ENCODE measurements around the gene CBARP.

CBARP gene

DNA sequence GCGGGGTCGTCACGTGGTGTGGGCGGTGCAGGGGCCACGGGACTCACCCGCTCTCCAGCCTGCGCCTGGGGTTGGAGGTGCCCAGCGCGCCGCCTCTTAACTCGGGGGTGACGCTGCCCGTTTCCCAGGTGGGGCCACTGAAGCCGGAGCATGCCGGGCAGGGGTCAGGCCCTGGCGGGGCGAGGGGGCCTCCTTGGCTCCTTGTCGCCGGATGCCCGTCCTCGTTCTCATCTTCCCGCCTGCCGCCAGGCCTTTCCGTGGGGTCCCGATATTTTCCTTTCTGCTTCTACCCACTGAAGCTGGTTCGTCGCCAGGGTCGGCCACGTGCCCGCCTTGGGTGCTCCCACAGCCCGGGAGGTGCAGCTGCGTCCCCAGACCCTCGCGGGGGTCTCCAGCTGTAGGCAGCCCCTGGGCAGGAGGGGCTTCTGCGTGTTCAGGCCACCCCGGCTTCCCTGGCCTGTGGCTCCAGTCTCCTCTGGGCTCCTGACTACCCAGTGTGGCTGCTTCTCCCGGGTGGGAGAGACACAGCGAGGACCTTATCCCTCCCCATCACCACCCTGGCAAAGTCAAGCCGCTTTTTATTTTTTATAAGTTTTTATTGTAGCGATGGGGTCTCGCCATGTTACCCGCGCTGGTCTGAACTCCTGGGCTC lies 38.3 kb upstream of the CBARP start:
- DNase-seq (ENCODE audit: low spot score) = no peak

DNA sequence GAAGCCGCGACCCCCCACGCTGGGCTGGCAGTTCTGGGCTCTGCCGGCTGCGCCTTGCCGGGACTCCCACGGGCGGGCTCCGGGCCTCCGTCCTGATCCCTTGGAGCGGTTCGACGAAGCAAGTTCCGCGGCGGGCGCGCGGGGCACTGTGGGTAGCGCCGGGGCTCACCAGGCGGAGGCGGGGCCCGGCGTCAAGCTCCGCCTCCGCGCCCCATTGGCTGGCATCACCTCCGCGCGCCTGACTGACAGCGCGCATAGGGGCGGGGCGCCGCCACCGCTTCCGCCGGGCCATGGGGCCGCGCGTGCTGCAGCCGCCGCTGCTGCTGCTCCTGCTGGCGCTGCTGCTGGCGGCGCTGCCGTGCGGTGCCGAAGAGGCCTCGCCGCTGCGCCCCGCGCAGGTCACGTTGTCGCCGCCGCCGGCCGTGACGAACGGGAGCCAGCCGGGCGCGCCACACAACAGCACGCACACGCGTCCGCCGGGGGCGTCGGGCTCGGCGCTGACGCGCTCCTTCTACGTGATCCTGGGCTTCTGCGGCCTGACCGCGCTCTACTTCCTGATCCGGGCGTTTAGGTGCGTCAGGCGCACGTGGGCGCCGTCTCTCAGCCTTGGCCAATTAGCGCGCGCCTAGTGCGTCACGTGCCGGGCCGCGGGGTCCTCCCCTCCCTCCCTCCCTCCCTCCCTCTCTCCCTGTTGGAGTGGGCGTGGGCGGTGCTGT lies 37.6 kb upstream of the CBARP start, which contains the start of gene FAM174C:
Gene FAM174C (plus strand): TSS at position 271 of the 716 bp plus-strand sequence. CDS start 20 bp downstream, at position 291.
- peak; percentile 95 for DNase-seq (ENCODE audit: low spot score)

DNA sequence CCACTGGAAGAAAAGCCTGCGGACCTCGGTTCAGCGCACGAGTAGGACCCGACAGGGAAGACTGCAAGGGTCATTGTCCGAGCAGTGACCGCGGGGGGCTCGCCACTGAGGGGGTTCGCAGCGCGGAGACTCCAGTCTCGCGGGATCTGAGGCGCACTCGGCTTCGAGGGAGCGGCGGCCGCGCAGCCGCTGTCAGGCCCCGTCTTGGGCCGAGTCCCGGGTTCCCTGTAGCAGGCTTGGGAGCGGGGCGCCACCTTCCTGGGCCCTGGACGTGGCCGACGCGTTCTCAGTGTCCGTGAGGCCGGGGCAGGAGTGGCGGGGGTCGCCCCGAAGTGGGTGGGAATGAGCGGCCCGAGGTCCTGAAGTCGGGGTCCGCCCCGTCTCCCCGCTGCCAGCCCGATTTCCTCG lies 37.1 kb upstream of the CBARP start:
- no peak for DNase-seq (ENCODE audit: low spot score)

DNA sequence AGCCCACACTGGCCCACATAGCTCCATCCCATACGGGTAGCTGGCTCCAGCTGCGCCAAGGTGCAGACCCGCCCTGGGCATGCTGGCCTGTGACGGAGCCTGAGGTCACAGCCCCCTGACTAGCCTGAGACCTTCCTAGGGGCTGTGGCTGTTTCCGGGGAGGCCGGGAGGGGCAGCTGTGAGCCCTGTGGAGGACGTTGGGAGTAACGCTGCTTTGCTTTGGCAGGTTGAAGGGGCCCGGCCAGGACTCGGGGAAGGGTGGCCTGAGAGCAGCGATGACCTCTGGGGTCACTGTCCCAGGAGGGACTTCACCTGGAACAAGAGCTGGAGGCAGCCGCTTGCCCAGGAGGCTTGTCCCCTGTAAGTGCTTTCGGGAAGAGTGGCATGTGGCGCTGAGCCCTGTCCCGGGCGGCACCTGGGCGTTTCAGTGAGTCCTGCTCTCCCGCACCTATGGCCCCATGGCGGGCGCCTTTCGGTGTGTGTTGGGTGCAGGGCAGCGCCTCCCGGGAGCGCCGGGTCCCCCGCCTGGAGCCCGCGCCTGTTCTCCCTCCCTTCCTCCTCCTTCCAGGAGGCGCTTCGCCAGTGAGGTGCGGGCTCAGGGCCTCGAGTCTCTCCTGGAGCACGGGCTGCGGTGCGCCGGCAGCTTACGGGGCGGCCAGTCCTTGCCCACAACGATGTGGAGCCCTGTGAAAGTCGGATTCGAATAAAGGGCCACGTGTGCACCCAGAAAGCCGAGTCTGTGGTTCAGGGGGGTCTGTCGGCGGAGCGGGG lies 36.5 kb upstream of the CBARP start:
- no peak for DNase-seq (ENCODE audit: low spot score)

DNA sequence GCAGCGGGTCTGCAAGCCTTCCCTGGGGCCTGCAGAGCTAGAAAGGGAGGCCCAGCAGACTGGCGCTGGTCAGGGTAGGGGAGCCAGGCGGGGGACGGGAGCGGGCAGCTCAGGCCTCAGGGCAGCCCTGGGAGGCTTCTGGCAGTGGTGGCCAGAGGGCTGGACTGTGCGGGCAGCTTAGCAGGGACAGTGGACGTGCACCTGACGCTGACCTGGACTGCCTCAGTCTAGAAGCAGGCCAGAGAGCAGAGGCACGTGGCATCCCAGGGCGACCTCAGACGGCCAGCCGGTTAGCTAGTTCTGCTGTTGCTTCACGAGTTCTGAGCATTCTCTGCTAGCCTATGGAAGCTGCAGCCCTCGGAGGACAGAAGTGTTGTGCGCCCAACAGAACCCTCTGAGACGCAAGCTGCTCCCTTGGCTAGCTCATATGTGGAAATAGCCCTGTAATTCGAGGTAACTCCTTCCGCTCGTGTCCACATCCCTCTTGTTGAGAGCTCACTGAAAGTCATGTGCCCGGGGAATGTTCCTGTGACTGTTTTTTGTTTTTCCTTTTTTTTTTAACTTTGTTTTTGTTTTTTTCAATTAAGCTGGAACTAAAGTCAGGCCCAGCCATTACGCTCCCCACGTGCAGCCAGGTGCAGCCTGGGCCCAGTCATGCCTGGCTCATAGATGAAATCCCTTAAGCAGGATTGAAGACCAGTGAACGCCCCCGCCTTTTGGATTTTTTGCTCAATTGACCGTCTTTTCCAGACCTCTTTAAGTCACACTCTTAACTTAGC lies 35.6 kb upstream of the CBARP start:
- DNase-seq (ENCODE audit: low spot score) = no peak

DNA sequence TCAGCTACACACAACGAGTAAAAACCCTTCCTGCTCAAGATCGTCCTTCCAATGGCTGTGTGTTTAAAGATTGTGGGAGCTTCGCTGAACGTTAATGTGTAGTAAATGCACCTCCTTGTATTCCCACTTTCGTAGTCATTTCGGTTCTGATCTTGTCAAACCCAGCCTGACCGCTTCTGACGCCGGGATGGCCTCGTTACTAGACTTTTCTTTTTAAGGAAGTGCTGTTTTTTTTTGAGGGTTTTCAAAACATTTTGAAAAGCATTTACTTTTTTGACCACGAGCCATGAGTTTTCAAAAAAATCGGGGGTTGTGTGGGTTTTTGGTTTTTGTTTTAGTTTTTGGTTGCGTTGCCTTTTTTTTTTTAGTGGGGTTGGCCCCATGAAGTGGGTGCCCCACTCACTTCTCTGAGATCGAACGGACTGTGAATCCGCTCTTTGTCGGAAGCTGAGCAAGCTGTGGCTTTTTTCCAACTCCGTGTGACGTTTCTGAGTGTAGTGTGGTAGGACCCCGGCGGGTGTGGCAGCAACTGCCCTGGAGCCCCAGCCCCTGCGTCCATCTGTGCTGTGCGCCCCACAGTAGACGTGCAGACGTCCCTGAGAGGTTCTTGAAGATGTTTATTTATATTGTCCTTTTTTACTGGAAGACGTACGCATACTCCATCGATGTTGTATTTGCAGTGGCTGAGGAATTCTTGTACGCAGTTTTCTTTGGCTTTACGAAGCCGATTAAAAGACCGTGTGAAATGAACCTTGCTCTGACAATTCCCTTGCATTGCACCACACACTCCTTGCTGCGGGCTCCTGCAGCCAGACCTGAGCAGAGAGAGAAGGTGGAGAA lies 34.8 kb upstream of the CBARP start:
- no peak for DNase-seq (ENCODE audit: low spot score)

DNA sequence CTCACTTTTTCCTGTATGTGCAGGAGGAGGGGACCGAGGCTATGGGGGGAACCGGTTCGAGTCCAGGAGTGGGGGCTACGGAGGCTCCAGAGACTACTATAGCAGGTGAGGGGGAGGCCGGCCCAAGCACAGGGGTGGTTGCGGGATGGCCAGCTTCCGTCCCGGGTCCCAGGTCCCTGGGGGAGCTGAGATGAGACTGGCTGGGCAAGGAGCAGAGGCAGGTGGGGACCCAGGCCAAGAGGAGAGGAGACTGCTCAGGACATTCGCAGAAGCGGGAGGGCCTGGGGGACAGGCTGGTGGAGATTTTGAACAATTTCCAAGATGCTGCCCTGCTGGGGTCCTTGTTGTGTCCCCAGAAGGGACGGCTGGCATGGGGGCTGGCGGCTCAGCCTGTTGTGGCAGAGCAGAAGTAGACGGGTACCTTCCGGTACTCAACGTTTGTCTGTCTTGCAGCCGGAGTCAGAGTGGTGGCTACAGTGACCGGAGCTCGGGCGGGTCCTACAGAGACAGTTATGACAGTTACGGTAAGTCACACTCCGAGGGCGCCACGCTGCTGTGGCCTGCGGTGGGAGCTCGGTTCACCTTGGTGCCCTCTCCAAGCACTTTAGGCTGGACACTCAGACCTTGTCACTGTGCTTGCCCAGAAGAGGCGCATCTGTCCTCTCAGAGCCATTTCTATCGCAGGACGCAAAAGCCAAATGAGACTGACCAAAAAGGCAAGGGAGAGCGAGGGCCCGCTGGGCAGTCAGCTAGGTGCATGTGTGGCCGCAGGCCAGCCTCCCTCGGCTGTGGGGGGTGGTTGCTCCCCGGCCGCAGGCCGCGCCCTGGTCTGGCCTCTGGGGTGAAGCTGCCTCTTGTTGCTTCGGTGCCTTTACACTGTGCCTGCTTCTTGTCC lies 34.0 kb upstream of the CBARP start:
- DNase-seq (ENCODE audit: low spot score) = no peak

DNA sequence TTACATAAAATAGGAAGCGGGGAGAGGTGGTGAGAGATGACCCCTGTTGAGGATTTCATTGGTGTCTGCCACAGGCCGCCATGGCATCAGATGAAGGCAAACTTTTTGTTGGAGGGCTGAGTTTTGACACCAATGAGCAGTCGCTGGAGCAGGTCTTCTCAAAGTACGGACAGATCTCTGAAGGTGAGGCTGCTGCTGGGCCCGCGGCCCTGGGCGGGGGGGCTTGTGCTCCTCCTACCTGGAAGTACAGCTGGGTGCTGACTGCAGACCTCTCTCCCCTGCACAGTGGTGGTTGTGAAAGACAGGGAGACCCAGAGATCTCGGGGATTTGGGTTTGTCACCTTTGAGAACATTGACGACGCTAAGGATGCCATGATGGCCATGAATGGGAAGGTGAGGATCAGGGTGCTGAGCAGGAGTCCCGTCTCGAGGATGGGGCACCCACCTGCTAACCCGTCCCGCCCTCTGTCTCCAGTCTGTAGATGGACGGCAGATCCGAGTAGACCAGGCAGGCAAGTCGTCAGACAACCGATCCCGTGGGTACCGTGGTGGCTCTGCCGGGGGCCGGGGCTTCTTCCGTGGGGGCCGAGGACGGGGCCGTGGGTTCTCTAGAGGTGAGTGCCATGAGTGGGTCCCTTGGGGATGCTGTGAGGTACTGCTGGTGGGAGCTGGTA lies 33.2 kb upstream of the CBARP start:
- no peak for DNase-seq (ENCODE audit: low spot score)

DNA sequence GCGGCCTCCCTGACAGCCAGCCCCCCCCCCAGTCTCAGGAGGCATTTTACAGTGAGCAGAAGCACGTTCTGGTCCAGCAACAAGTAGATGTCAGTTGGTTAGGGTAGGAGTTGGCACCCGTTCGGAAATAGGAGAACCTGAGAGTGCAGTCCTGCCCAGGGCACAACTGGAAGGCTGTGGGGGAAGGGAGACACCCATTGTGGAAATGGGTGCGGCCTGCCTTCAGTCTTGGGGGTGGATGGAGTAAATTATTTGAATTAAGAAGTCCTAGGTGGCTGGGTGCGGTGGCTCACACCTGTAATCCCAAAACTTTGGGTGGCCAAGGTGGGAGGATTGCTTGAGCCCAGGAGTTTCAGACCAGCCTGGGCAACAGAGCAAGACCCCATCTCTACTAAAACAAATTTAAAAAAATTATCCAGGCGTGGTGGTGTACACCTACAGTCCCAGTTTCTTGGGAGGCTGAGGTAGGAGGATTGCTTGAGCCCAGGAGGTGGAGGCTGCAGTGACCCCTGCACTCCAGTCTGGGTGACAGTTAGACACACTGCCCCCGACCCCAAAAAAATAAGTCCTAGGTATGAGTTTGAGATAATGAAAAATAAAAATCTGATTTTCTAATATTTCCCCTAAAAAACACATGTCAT lies 32.5 kb upstream of the CBARP start:
- DNase-seq (ENCODE audit: low spot score) = no peak

DNA sequence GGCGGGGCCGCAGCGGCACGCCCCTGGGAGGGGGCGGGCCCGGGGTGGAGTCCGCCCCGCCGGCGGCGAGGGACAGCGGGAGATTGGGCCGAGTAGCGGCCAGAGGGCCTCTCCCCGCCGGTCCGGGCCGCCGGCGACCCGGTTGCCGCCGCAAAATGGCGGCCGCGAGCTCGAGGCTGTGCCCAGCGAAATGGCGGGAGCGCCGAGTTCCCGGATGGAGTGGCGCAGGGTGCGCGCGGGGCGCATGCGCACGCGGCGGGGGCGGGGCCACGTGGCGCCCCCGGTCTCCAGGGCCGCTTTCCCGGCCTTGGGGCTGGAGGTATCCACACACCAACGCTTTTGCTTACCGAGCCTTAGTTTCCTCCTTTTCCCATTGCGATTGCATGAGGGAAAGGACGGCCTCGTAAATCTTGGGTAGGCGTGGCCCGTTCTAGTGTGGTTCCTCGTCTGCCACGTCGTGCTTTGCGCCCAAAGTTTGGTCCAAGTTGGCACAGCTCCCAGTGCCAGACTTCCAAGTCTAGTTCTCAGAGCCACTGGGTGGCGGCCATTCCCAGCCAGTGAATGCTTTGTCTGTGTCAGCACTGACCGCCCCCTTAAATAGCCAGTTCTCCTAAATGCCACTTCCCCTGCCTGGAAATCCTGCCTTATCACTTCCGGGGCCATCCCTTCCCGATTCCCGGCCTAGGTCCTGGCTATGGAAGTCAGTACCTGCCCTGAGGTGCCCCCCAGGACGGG lies 31.8 kb upstream of the CBARP start:
- DNase-seq (ENCODE audit: low spot score) = peak; percentile 86

DNA sequence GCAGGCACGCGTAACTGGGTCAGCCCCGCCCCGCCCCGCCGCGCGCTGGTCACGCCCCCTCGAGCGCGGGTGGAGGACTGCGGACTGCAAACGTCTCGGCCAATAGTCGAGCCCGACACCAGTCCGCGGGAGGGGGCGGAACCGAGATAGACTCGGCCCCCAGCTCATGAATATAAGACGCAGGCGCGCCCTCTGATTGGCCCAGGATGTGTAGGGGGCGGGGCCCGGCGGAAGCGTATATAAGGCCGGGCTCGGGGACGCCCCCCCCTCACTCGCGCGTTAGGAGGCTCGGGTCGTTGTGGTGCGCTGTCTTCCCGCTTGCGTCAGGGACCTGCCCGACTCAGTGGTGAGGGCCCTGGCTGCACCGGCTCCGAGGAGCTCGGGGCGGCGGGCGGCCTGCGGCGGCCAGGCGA lies 31.3 kb upstream of the CBARP start, which contains the start of gene CIRBP:
Gene CIRBP (plus strand): TSS at position 268 of the 413 bp plus-strand sequence. CDS start 1,602 bp downstream, outside the sequence.
- peak; percentile 99 for DNase-seq (ENCODE audit: low spot score)

DNA sequence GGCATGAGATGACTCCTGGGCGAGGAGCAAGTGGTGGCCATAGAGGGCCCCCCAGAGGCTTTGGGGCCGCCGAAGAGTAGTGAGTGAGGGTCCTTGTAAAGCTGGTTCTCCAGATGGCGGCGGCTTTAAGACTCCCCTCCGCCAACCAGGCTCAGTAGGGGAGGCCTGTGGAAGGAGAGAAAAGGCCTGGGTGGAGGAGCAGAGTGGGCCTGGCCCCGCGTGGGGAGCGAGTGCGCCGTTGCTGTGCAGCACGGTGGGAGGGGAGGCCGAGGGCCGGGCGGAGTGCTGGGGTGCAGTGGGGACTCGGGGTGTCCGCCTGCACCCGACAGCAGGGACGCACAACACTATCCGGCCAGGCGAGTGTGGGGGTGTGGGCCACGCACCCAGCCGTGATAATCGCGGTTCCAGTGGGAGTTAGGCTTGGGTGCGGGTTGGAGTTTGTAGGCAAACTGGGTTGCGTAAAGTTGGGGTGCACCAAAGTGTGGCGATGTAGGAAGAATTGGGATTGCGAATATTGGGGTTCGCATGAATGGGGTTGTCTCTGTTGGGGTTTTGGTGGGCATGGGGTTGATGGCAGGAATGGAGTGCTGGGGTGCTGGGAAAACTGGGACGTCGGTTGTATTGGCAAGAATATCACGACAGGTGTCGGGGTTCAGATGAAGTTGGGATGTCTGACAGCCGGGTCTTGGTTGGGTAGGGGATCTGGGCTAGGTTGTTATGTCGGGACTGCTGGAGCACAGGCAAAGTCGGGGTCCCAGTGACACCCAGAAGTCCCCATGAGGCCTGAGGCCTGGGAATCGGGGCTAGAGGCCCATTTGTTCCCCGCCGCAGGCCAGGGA lies 30.6 kb upstream of the CBARP start:
- DNase-seq (ENCODE audit: low spot score) = no peak

DNA sequence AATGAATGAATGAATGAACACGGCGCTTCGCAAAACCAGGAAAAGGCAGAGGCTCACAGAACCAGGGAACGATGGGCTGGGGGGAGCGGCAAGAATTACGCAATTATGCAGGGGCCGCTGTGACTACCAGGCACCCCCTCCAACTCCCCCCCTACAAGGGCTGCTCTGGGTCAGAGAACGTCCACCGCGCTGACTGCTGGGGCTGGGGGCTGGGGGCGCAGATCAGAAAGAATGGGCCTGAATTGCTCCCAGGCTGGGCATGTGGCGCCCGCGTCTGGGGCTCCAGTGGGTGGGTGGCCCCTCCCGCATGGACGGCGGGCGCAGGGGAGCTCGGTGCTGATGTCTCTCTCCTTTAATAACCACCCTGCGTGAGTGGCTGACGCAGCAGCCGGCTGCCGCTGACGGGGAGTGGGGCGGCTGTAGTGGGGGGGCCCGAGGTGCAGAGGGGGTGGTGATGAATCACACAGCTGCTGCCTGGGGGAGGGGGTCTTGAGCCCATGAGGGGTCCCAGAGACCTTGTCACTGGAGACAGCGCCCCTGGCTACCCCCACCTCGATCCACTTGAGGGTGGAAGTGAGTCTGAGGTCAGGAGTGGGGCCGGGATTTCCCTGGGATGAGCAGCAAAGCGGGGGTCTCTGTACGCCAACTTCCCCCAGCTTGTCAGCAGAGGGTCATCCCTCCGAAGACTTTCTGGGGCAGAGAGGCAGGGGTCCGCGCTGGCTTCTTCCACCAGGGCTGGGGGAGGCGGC lies 29.8 kb upstream of the CBARP start:
- no peak for DNase-seq (ENCODE audit: low spot score)

DNA sequence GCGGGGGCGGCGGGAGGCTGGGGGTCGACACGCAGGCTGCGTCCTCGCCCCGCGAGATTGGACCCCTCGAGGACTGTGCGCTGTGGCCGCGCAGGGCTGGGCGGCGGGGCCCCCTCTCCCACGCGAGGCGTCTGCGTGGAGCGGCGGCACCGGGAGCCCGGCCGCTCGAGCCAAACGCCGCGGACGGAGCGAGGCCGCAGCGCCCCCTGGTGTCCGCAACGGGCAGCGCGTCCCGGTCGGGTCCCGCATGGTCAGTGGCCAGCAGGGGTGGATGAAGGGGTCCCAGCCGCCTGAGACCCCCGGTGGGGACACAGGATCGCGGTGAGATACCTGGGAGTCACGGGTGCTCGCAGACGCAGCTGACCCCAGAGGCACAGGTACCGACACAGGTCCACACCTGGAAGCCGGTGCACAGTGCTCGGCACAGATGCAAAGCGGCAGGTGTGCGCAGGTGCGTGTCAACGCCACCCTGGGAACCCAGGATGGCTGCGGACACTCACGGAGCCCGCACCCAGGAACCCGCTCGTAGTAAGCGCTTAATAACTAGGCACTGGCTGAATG lies 29.2 kb upstream of the CBARP start:
- DNase-seq (ENCODE audit: low spot score) = no peak

DNA sequence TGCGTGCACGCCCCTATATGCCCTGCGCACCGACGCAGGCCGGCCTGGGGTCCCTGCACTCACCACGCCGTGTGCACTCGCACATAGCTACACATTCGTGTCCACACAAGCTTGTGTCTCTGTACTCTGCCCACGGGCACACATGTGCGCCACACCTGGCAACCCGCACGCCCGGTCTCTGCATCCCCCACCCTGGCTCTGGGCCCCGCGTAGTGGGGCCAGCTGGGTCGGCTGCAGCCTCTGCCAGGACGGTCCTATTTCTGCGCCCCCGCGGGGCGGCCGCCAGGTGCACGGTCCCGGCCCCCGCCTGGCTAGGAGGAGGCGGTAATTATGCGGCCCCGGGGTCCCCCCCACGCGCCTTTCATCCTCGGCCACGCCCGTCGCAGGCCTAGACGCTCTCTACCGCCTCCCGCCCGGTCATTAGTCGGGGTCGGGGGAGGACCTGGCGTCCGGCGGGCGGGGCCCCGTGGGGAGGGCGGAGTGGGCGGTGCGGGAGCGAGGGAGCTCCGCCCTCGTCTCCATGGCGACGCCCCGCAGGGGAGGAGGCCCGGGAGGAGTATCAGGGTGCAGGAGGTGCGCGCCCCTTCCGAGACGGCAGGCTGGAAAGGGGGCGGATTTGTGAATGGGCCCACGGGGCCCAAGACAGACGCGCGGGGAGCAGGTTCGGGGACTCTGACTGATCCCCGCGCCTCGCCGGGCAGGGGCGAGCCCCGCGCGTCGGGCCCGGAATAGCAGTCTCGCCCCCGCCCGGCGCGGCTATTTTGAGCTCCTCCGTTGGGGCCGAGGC lies 28.5 kb upstream of the CBARP start:
- DNase-seq (ENCODE audit: low spot score) = peak; percentile 84

Measured in COLO829 (cell line).